Erythroblast (primary cell): ENCODE measurements around the gene NUAK1.

Experiments used
- DNase-seq, 2 experiments: peaks; one replicate each; lab custom pipeline; 2025; lab: John Stamatoyannopoulos, UW
- GATA1 ChIP-seq: IDR thresholded peaks from 2 replicates; pipeline ENCODE4 v1.6.1; 2011; ENCODE audit warnings: low read depth, mild to moderate bottlenecking, control low read depth, low read length, moderate library complexity
- POLR2A ChIP-seq: IDR thresholded peaks from 2 replicates; pipeline ENCODE4 v1.6.1; 2011; ENCODE audit warnings: mild to moderate bottlenecking, low read length

NUAK1 gene

DNA sequence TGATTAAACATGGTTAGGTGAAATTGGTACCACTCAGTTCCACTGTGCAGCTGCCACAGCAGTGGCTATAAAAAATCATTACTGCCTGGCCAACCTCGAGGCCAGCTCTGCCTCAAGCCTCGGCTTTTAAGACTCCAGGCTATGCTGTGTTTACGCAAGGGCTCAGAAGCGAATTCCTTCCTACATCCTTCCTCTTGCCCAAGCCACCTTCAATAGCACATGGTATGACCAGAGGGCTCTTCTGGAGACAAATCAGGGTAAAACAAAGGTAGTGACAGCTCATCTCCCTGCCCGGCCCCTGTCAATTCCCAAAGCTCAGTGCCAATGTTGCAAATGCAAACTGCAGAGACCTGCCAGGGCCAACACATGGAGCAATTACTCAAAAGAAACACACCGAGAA, 31.9 kb downstream of the NUAK1 start:
- DNase-seq = no peak
- TF ChIP-seq POLR2A = no peak
- no peak for TF ChIP-seq GATA1

DNA sequence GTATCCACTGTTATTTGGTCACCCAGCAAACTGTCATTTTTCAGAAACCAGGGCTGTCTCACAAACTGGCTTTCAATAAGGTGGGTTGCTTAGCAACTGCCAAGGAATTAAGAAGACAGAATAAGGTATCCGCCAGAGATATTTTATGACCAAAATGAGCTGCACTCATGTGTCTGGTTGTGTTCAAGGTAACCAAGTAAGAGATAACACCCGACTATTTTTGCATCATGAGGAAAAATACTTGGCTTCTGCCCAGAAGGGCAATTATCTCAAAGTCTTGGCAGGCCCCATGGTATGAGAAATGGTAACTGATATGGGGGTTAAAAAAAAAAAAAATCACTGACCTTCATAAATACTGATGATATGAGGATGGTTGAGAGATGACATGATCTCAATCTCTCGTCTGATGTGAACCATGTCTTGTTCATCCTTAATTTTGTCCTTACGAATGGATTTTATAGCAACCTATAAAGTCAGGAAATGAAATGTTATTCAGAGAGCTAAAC, 32.6 kb downstream of the NUAK1 start:
- DNase-seq = no peak
- no peak for TF ChIP-seq POLR2A
- no peak for TF ChIP-seq GATA1

DNA sequence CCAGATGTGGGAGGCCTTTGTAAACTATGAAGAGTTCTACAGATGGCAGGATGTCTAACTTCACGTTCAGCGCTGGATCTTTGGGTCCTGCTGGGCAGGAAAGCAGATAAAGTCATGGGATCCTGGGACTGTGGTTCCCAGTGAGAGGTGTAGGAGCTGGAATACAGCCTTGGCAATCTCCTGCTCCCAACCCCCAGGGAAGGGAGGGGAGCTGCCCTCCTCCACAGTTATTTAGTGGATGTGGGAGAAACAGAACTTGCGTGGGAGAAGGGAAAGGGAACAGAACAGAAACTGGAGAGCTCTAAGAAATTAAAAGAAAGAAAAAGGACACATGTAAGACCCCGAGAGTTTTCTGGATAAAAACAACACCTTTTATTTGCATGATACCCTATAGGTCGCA, 37.0 kb downstream of the NUAK1 start:
- no peak for DNase-seq
- TF ChIP-seq GATA1 (no peak), POLR2A (no peak)

DNA sequence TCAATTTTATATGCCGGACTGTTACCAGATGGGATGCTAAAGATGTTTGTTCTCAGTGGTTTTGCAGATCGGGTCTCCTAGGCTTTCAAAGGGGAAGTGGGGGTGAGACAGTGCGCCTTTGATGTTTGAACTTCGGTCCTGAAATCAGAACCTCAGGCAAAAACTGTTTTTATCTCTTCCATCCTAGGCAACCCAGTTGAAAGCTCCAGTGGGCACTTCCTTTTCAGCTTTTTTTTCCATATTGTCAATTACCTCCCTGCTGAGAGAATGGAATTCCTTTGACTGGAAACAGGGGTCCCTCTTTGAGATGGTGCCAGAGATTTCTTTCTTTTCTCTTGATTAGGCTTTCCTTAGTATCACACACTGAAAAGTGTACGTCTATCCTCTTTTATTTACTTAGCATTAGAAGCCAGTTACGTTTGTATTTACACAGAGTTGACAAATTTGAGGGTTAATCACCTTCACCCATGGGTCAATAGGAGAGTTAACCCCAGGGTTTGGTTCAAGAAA, 40.0 kb downstream of the NUAK1 start:
- TF ChIP-seq GATA1 = no peak
- no peak for TF ChIP-seq POLR2A

DNA sequence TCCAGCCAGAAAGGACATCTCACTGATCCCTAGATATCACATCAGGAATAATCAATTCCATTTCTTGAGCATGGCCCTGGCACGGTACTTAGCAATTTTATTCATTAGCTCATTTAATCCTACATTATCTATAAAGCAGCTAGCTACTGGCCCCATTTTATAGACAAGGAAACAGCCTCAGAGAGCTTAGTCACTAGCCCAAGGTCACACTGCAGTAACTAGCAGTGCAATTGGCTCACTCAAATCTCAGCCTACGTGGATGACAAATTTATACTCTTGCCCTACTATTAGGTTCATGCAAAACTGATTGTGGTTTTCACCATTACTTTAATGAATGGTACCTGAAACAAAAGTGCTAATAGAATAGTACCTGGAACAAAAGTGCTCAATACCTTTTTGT, 41.7 kb downstream of the NUAK1 start:
- DNase-seq = no peak
- TF ChIP-seq GATA1 = no peak
- no peak for TF ChIP-seq POLR2A

More for the DNA sequence above, 40.0 kb downstream of the NUAK1 start:
- no peak for DNase-seq

DNA sequence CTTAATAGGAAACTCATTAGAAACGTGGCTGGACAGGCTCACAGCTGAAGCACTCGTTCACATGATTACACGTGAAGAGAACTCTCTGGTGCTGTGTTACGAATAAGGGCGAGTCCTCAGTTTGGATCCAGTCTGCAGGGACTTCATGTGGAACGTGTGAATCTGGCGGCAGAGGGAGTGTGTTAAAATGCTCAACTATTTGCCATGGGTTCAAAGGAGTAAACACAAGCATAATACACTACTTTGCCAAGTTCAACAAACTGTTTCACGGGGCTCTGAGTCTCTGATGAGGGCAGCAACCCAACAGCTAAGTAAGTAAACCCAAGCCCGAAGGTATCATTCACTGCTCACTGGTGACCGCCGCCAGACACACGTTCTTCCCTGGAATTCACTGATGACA, 42.4 kb downstream of the NUAK1 start:
- no peak for TF ChIP-seq POLR2A
- no peak for TF ChIP-seq GATA1
- DNase-seq = no peak

DNA sequence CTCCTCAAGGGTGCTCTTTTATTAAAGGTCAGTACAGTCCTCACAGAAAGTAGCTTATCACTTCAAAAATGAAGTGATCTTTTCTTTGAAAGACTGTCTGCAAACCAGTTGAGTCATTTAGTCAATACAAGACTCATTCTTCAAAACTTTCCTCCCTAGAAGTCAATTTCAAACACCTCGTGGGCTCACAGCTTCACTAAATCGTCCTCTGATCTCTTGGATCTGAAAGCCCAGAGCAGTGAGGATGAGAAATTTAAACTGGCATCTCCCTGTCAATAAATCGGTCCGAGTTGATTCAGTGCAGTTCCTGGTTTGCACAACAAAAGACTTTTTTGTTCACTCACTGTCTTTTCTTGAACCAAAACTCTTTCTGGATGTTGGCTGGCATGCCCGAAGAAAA, 44.5 kb downstream of the NUAK1 start:
- TF ChIP-seq GATA1 = no peak
- TF ChIP-seq POLR2A = no peak
- DNase-seq = no peak

DNA sequence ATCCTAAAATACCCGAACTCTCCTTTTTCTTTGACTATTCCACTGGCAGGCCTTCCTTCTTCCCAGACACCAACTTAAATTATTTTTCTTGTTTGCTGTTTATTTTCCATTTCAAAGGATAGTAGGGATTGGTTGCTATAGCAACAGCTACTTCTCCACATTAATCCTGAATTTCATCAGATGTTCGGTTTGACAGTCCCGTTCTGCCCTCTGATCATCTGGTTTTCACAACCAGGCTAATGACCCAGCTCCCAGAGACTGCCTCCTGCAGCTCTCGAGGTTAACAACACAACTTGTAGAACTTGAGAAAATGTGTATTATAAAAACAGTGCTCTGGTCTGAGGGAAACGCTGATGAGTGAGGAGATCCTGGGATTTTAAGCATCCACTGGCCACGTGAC, 45.5 kb downstream of the NUAK1 start:
- DNase-seq = no peak
- TF ChIP-seq GATA1 (no peak), POLR2A (no peak)

DNA sequence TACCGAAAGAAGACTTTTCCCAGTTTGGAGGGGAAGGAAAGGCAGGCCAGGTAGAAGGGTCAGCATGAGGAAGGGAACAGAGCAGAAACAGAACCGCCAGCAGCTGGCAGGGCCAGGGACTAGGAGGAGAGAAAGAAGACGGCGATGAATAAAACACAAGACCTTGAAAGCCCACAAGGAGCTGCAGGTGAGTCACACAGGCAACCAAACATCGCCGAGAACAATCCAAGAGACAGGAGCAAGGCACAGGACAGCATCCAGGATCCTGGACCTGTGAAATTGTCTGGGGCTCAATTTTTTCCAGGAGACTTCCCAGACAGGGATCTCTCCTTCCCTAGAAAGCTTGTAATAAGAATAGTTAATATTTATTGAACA, 47.3 kb downstream of the NUAK1 start:
- TF ChIP-seq GATA1 (no peak), POLR2A (no peak)
- no peak for DNase-seq

DNA sequence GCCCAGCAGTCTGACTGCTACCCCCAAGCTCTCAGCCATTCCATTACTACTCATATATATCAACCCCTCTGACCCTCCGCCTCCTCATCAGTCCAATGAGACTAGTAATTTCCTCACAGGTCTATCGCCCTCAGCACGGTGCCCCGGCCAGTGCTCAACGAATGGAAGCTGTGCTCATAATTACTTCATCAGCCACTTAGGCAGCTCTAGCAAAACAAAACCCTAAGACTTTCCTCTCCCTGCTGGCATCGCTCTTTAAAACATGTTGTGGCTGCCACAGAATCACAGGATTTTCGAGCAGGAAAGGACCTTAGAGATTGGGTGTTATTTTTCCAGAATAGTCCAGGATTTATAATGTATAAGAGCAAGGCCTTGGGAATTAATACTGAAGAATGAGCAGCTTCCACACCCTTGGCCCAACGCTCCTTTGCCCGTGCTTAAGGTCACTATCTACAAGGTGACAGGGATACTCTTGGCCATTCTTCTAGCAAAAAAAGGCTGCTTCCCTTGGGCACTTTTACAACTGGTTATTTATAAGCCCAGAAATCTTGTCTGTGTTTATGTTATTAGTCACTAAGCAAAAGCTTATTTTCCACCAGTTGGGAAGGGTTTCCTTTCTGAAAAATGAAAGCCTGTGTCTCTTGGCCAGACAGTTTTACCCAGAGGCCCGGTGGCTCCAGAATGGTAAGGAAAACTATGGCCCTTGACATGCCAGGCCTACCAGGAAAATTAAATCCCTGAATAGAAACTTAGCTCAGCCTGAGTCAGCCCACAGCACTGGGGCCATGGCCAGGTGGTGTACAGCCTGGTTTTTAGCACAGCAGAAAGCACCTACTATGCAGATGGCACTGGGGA, 47.9 kb downstream of the NUAK1 start:
- no peak for TF ChIP-seq GATA1
- TF ChIP-seq POLR2A = no peak
- DNase-seq = no peak

DNA sequence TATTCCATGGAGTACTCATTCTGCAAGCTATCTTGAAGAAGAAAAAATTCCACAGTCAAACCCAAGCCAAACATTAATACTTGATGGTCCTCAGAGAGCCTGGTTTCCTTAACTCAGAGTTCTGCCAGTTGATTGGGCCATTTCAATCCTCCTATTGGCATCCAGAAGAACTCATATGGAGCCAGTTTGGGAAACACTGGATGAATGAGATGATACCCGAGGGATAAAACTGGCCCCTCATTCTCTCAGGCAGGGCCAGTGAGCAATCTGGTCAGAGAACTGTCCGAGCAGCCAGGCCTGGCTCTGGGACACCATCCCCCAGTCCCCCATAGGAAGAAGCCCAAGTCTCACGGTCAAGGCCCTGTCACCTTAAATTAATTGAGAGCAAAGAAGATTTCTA, 48.8 kb downstream of the NUAK1 start:
- no peak for DNase-seq
- TF ChIP-seq GATA1 (no peak), POLR2A (no peak)

DNA sequence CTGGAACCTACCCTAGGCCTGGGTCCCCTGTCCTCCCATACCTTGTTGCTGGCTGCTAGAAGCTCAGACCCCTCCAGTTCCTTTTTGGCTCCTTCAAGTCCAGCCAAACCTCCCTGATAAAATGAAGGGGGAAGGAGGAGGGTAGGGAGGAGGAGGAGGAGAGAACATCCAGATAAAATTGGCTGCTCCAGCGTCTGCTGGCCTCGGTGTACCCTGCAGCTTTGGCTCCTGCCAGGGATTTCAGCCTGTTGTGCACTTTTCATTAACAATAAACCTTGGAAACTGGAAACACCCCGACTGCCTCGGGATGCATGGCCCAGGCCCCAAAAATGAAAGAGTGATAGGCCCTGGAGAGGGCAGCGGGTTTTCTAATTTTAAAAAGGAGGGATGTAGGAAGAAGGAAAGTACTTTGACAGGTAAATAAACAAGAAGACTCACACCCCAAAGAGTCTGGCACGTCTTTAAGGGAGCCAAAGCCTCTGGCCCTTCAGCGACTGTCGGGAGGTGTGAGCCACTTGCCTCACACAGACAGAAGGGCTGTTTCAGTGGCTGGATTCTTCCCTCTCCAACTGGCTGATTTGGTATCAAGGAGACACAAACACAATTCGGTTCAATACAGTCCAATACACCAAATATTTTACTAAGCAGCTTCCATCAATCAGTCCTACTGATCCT, 49.8 kb downstream of the NUAK1 start:
- no peak for DNase-seq
- no peak for TF ChIP-seq POLR2A
- TF ChIP-seq GATA1 = no peak

DNA sequence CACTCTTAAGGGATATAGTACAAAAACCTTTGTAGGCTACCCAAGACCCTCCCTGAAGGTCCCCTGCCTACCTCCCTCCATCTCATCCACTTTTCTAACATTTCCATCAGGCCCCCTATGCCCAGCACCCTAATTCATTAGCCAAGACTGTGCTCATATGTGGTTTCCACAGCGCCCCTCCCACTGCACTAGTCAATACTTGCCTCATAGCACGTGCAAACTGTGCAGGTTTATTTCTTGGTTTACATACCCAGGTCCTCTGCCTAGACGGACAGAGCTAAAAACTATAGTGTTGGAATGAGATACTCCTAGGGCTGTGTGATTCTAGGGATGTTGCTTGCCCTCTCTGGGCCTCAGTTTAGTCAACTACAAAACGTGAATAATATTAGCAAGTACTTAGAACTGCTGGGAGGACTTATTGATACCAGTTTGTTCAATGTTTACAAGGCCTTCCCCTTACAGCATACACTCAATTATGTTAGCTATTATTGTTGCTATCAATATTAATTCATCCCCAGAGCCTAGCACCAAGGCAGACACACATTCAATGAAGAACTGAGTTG, 50.4 kb downstream of the NUAK1 start:
- TF ChIP-seq POLR2A (no peak), GATA1 (no peak)
- DNase-seq = no peak

DNA sequence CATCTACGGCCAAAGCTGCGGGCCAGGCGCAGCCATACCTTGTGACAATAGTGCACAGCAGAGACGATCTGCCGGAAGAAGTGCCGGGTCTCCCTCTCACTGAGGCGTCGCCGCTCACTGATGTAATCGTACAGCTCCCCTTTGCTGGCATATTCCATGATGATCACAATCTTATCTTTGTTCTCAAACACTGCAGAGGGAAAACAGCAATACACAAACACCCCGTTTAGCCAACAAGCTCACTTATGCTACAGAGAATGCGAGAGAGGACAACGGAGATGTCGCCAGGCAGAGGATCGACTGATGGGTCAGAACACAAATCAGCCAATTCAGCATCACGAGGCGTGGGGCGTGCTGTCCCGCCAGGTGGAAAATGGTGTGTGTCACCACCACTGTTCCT, 52.1 kb downstream of the NUAK1 start:
- DNase-seq = no peak
- no peak for TF ChIP-seq GATA1
- TF ChIP-seq POLR2A = no peak

DNA sequence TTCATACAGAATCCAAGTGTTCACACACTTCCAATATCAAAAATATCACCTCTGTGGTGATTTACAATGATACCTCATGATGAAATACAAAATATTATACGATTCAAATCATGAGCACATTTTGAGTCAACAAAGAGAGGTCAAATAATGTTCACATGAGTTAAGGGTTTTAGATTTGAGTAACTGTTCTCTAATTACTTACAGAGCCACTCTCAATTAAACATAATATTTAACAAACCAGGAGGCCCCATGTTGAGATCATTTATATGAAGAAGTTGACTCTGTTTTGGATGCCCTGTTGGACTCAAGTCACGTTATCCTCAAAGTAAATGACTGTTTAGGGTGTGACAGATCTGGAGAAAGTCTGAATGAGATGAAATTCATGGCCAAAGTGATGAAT, 53.5 kb downstream of the NUAK1 start:
- TF ChIP-seq POLR2A (no peak), GATA1 (no peak)
- DNase-seq = no peak
